ENCODE measurements around the gene UPF1. TPM values are rescaled to one million over a fixed set of nuclear protein-coding genes. Genes with fewer than 3 reads are reported as not detected.
"Not testable (repeated sequence)": the region's sequence is repeated elsewhere in the genome, so short reads cannot be mapped to it uniquely, and the experiment has no call there.

UPF1 gene
- total RNA-seq, 6 donors from 2014 or later = 68.9 to 157 (median 86.3) TPM

- DNase-seq (peak in 1 of 2 donors; percentile 58), ATAC-seq (ENCODE audit: low FRiP score in 2 of 2) (no peak)
- peaks cover 16 to 25% (median 18%) of the 10 kb centered on the region in 4 donors for H3K4me1 ChIP-seq
- no peak for TF ChIP-seq POLR2AphosphoS5 (IDR thresholded peaks at IDR 0.05)
- TF ChIP-seq EP300 (IDR thresholded peaks at IDR 0.05) = no peak
- no peak for TF ChIP-seq CTCF (IDR thresholded peaks at IDR 0.05)
- TF ChIP-seq POLR2A (IDR thresholded peaks at IDR 0.05) = no peak
- peaks cover 0 to 26% (median 14%) of the 10 kb centered on the region in 4 donors for H3K27me3 ChIP-seq
- H3K27ac ChIP-seq = no peak overlapping the region
- peaks cover 0 to 44% (median 40%) of the 10 kb centered on the region in 4 donors for H3K36me3 ChIP-seq
- H3K9me3 ChIP-seq = no peaks in the 10 kb centered on the region
- no peak overlapping the region for H3K4me3 ChIP-seq
- 78 to 85% methylated on average over 3 to 15 of the region's 18 CpGs for WGBS, 2 donors
Measured at GRCh38 chr19:18898607-18899408, 67.0 kb downstream of the UPF1 start.

- no peak for DNase-seq
Measured at GRCh38 chr19:18899624-18900560, 68.1 kb downstream of the UPF1 start.

GRCh38 chr19:18900700-18901481, 69.1 kb downstream of the UPF1 start:
- Histone ChIP-seq H3K27ac (no peak overlapping the region), H3K27me3 (peaks cover 0 to 8% (median 1%) of the 10 kb centered on the region in 4 donors), H3K36me3 (peaks cover 6 to 63% (median 57%) of the 10 kb centered on the region in 4 donors), H3K4me3 (no peak overlapping the region), H3K4me1 (peaks cover 5 to 7% (median 6%) of the 10 kb centered on the region in 4 donors), H3K9me3 (no peaks in the 10 kb centered on the region)
- no peak for TF ChIP-seq CTCF (IDR thresholded peaks at IDR 0.05)
- TF ChIP-seq POLR2A (IDR thresholded peaks at IDR 0.05) = no peak
- no peak for TF ChIP-seq EP300 (IDR thresholded peaks at IDR 0.05)
- TF ChIP-seq POLR2AphosphoS5 (IDR thresholded peaks at IDR 0.05) = no peak
- ATAC-seq (ENCODE audit: low FRiP score in 2 of 2) (no peak), DNase-seq (peak in 1 of 2 donors; percentile 60)
- 90 to 96% methylated on average over 14 to 16 of the region's 17 CpGs for WGBS, 2 donors

More at GRCh38 chr19:18899624-18900560, 68.1 kb downstream of the UPF1 start:
- TF ChIP-seq EP300 (IDR thresholded peaks at IDR 0.05) = no peak
- no peak for TF ChIP-seq POLR2AphosphoS5 (IDR thresholded peaks at IDR 0.05)
- no peak for TF ChIP-seq CTCF (IDR thresholded peaks at IDR 0.05)
- no peak for TF ChIP-seq POLR2A (IDR thresholded peaks at IDR 0.05)
- Histone ChIP-seq H3K9me3 (no peaks in the 10 kb centered on the region), H3K4me3 (no peak overlapping the region), H3K4me1 (peaks cover 13 to 16% (median 14%) of the 10 kb centered on the region in 4 donors), H3K36me3 (peaks cover 4 to 54% (median 48%) of the 10 kb centered on the region in 4 donors), H3K27me3 (peaks cover 0 to 17% (median 9%) of the 10 kb centered on the region in 4 donors), H3K27ac (no peak overlapping the region)
- WGBS, 2 donors = 91 to 96% methylated on average over 9 to 19 of the region's 20 CpGs
- ATAC-seq (ENCODE audit: low FRiP score in 2 of 2) = peak in 1 of 2 donors; percentile 2

- H3K9me3 ChIP-seq = no peaks in the 10 kb centered on the region
- no peak for DNase-seq
- H3K27ac ChIP-seq = no peak overlapping the region
- H3K4me3 ChIP-seq = no peak overlapping the region
- H3K27me3 ChIP-seq = peaks cover 0 to 3% (median 0%) of the 10 kb centered on the region in 4 donors
- 91 to 93% methylated on average over 5 to 7 of the region's 7 CpGs for whole genome bisulfite sequencing, 2 donors
- TF ChIP-seq EP300 (IDR thresholded peaks at IDR 0.05) = no peak
- TF ChIP-seq POLR2AphosphoS5 (IDR thresholded peaks at IDR 0.05) = no peak
- no peak for TF ChIP-seq POLR2A (IDR thresholded peaks at IDR 0.05)
- TF ChIP-seq CTCF (IDR thresholded peaks at IDR 0.05) = no peak
- peaks cover 6 to 69% (median 63%) of the 10 kb centered on the region in 4 donors for H3K36me3 ChIP-seq
- peaks cover under 1 to 2% (median 2%) of the 10 kb centered on the region in 4 donors for H3K4me1 ChIP-seq
- no peak for ATAC-seq (ENCODE audit: low FRiP score in 2 of 2)
Measured at GRCh38 chr19:18901491-18901890, 69.7 kb downstream of the UPF1 start.

GRCh38 chr19:18902519-18902918, 70.8 kb downstream of the UPF1 start:
- H3K9me3 ChIP-seq; H3K27me3 ChIP-seq; H3K4me3 ChIP-seq; DNase-seq; H3K4me1 ChIP-seq; H3K27ac ChIP-seq; ATAC-seq (ENCODE audit: low FRiP score in 2 of 2): not testable (repeated sequence)
- 95 to 96% methylated on average over 5 of the region's 5 CpGs for WGBS, 2 donors
- peaks cover 6 to 78% (median 72%) of the 10 kb centered on the region in 4 donors for H3K36me3 ChIP-seq

Data from upper lobe of left lung (tissue), 6 donors.